Measurements from ENCODE around the gene TEX2.

TEX2 gene

DNA sequence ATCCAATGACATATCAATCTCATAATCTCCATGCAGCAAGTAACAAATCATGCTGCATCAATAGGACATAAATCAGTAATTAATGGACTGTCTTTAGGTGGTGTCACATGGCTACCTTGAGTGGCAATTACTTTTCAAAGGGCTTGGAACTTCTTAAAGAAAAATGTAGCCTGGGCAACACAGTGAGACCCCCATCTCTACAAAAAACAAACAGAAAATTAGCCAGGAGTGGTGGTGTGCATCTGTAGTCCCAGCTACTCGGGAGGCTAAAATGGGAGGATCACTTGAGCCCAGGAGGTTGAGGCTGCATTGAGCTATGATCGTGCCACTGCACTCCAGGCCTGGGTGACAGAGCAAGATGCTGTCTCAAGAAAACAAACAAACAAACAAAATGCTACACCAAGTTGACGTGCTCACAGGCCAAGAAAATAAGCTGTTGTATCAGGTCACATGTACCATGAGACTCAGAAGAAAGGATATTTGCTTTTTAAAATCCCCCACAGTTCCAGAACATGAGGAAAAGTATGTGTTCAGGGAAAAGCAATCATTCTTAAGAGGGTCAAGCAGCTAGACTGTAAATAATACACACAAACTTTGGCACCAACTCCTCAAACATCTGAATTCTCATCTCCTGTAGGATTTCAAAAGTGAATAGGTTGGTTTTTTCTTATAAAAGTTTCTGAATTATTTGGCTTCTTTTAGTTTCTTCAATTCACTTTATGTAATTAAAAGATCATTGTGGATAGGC, 109.3 kb downstream of the TEX2 start:
- in situ Hi-C loops (cut with MboI; ENCODE audit: low pct_unique_long_range_greater_than_20kb, low sequenced_read_pairs): no loop called here
- DNase-seq: no peak

DNA sequence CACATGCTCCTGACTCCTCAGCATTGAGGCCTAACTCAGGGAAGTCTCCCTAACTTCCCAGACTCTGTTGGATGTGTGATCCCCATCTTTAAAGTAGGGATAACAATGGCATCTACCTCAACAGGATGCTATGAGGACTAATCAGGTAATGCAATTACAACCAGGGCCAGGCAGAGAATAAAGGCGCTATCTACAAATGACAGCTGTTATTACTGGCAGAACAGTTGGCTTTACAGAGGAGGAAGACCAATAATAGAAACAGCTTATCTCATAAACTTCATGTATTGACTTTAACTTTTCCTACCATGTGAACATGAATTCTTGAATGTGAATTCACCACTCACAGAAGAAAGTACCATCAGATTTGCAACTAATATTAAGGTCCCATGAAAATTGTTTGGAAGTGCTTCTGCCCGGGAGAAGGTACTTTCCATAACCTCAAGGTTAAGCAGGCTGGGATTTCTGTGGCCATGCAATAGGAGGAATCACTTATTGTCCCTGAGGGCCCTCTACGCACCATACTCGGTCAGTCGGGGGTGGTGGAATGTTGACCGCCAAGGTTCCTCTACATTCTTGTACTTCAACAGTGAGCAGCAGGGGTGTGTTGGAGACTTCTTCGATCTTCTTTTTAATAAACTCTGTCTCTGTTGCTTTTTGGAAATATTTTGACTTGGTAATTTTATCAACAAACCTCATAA, 110.5 kb downstream of the TEX2 start:
- in situ Hi-C loops (cut with MboI; ENCODE audit: low pct_unique_long_range_greater_than_20kb, low sequenced_read_pairs): no loop called here
- no peak for DNase-seq

DNA sequence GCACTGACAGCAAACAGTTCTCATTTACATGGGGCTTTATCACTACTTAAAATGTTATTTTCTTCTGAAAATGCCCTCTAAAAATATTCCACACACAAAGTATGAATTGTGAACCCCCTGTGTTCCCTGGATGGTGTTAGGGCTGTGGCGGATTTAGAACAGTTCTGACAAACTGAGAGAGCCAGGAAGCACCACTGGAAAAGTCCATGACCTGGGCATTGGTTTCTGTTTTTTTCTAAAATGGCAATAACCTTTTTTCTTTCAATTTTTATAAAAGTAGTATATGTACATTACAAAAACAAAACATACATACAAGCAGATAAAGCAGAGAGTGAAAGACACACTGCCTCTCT, 112.1 kb downstream of the TEX2 start:
- no peak for DNase-seq
- in situ Hi-C loops (cut with MboI; ENCODE audit: low pct_unique_long_range_greater_than_20kb, low sequenced_read_pairs): no loop called here

DNA sequence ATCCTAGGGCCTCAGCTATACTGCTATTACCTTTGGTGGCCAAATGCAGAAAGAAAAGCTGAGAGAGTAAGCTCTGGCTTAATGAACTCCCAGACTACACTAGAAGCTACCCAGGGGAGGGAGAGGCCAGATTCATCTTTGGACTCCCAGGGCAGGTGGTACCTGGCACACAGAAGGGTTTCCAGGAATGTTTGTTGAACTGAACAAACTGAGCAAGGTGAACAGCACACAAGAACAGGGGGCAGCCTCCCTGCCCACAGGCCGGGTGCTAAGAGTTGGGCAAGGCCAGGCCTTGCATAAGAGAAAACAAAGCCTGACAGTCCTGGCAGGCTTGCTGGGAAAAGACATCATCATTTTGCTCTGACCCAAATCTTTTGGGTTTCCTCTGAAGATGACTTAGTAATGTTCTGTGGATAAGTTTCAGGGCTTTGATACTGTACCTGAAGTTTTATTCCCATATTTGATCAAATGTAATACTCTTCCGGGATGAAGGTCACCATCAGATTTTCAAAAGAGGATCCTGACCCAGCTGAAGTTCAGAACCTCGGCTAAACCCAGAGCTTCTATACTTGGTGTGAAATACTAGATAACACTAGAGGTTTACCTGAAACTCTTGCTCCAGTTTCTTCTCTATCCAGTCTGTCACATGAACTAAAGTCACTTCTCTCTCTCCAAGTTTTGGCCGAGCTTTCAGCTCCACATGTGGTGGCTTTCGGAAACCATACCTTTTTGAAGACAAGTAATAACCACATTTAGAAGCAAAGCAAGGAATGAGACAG, 112.6 kb downstream of the TEX2 start:
- in situ Hi-C loops (cut with MboI; ENCODE audit: low pct_unique_long_range_greater_than_20kb, low sequenced_read_pairs): no loop called here
- DNase-seq: no peak

DNA sequence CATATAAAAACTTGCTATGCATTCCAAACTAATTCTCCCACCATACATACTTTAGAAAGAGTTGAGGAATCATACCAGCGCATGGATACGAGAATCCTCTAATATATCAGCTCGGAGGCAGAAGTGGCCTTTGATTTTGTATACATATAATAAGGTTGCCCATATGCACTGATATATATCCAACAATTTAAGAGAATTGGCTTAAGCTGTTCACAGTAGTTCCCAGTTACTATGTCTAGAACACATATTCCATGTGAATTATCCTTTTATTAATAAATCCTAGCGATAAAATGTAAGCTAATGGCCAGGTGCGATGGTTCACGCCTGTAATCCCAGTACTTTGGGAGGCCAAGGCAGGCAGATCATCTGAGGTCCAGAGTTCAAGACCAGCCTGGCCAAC, 113.9 kb downstream of the TEX2 start:
- DNase-seq: no peak
- in situ Hi-C loops (cut with MboI; ENCODE audit: low pct_unique_long_range_greater_than_20kb, low sequenced_read_pairs): loop anchor here (25.0 kb wide), 1 partner anchor 112 kb away; no protein-coding TSS in a partner anchor

DNA sequence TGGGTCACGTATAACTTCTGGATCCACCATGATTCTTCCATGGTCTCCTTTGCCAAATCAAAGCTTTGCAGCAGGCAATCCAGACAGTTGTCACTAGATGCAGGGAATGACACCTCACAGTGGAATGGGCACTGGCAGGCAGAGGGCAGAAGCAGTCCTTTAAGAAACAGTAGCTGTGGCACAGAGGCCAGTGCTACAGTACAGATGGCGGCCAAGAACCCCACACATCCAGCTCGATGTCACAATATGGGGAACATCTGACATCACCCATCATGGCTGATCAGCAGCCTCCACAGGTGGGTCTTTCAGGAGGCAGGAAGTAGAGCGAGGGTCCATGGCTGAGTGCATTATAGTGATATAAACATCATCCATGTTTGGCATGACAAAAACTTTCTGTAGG, 114.4 kb downstream of the TEX2 start:
- DNase-seq: peak; percentile 35
- in situ Hi-C loops (cut with MboI; ENCODE audit: low pct_unique_long_range_greater_than_20kb, low sequenced_read_pairs): loop anchor here (25.0 kb wide), 1 partner anchor 111 kb away; no protein-coding TSS in a partner anchor

DNA sequence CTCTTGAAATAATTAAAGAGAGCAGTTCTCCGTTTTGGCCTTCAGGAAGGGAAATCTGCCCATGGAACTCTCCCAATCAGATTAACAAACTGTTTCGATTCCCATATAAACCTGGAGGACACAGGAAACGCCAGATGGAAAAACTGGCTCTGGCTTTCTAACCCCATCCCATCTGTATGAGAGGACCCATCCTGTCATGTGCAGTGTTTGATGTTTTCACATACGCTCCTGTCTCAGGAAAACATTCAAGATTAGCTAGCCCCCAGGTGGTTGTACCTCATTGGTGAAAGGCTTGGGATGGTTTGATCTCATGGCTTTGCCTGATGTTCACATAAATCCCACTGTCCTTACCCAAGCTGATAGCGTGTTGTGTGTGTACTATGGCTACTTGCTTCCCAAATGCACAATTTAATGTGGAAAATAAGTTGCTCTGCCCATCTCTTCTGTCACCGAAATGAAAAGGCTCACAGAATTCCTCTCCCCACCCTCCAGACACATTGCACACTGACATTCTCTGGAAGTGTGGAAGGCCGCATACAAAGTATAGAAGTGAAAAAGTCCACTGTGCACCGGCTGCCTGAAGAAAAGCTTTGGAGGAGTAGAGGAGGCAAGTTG, 114.9 kb downstream of the TEX2 start:
- in situ Hi-C loops (cut with MboI; ENCODE audit: low pct_unique_long_range_greater_than_20kb, low sequenced_read_pairs): loop anchor here (25.0 kb wide), 1 partner anchor 111 kb away; no protein-coding TSS in a partner anchor
- DNase-seq: peak; percentile 41

DNA sequence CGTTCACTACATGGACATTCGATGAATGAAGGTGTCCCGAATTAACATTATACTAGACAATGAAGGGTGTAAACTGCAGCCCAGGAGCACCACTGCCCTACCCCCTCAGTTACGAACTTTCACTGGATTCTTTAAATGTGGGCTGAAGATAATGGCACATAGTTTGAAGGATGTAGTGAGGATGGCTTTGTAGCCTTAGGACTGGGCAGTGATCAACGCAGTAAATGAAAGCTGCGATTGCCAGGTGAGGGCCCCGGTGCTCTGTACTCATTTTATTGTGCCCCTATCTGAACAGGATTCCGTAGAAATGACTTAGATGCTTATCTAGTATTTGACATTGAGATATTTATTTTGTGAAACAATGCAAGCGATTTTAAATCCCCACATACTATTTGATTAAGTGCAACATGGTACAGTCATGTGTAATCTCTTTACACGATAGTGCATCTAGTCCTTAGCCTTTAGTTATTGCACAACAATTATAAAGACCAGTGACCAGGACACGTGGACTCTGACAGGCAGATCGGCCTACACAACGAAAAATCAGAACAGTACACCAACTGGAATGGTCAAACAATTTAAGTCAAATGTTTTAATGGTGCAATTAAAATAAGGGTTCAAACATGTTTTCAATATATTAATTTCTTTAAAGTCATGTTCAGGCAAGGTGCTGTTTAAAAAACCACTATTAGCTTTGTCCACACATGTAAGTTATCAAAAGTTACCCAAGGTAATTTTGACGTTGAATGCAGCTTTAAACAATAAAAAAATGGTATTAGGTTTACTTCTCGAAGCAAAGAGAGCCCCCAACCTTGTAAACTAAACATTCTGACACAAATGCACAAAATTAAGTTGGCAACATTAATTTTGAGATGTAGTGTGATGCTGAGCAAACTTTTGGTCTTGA, 115.7 kb downstream of the TEX2 start:
- in situ Hi-C loops (cut with MboI; ENCODE audit: low pct_unique_long_range_greater_than_20kb, low sequenced_read_pairs): loop anchor here (25.0 kb wide), 1 partner anchor 110 kb away; no protein-coding TSS in a partner anchor
- peak; percentile 58 for DNase-seq

DNA sequence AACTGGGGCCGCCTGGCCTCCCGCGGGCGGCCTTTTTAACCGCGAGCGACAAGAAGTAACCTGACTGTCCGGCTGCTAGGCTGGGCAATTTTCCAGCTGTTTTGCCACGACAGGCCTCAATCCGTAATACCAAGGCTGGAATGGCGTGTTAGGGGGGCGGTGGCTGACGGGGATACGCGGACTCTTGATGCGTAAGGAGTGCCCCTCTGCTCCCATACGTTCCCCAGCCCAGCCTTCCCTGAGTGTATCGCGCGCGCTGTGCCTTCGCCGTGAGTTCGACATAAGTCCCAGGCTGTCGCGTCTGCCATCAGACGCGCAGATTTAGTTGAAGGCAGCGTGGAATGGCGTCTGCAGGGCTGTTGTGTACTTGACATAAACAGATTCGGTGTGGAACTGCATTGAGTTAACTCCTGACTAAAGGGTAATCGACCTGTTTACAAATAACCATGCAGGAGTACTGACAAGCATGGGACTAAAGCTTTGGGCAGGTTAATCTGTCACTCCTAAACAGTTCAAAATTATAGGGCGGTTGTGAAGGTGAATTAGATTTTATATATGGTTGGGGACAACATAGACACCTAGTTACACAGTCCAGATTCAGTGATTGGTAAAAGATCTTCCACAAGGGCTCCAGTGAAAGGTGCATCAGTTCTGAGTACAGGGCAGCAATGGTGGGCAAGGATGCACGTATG, 116.5 kb downstream of the TEX2 start:
- DNase-seq: peak; percentile 58
- in situ Hi-C loops (cut with MboI; ENCODE audit: low pct_unique_long_range_greater_than_20kb, low sequenced_read_pairs): loop anchor here (25.0 kb wide), 1 partner anchor 109 kb away; no protein-coding TSS in a partner anchor

DNA sequence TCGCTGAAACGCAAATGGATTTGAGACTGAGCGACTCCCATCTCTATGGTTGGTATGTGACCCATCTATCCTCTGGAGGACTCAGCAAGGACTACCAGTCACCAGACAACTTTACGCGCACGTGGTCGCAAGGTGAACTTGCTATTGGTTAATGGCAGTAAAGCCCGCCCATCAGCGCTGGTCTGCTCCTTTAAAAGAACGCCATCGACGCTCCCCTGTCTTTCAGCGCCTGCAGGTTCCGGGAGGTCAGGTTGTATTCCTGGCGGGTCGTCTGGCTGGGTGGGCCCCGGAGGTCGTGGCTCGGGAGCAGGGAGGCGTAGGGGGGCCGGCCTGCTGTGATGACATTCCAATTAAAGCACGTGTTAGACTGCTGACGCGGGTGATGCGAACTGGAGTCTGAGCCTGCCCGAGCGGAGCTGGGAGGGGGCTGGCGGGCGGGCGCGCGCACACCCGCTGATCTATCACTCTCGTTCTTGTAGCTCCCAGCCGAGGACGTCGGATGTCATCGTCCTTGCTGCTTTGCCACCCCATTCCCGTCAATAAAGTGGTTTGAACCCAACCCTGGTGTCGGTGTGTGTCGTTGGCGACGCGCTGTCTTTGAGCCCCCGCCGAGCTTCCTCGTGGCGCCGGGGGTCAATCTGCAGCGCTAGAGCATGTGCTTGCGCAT, 117.2 kb downstream of the TEX2 start:
- DNase-seq: peak; percentile 98
- in situ Hi-C loops (cut with MboI; ENCODE audit: low pct_unique_long_range_greater_than_20kb, low sequenced_read_pairs): loop anchor here (25.0 kb wide), 1 partner anchor 109 kb away; no protein-coding TSS in a partner anchor

DNA sequence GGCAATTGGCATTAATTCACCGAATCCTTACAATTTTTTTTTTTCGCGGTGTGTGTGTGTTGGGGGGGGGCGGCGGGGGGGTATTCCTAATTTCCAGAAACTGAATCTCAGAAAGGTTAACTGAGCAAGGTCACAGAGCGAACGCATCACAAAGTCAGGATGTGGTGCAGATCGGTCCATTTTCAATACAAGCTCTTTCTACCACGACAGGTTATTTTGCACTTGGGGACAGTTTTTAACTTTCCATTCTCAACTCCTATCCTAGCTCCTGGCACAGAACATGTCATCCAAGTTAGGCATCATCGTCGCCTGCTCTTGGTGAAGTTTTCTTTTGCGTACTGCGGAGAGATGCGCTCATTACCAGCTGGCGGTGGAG, 117.7 kb downstream of the TEX2 start:
- in situ Hi-C loops (cut with MboI; ENCODE audit: low pct_unique_long_range_greater_than_20kb, low sequenced_read_pairs): loop anchor here (25.0 kb wide), 1 partner anchor 108 kb away; no protein-coding TSS in a partner anchor
- DNase-seq: no peak

DNA sequence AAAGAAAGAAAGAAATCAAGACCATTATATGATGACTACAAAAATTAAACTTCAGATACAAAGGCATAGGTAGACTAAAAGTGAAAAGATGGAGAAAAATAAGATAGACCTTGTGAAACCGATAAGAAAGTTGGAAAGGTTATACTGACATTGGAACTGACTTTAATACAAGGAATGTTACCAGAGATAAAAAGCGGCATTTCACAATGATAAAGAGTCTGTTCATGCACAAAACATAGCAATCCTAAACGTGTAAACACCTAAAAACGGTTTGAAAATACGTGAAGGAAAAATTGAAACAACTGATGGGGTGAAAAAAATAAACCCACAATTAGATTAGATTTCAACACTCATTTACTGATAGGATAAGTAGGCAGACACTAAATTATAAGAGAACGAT, 123.5 kb downstream of the TEX2 start:
- in situ Hi-C loops (cut with MboI; ENCODE audit: low pct_unique_long_range_greater_than_20kb, low sequenced_read_pairs): loop anchor here (25.0 kb wide), 1 partner anchor 102 kb away; no protein-coding TSS in a partner anchor
- DNase-seq: no peak

DNA sequence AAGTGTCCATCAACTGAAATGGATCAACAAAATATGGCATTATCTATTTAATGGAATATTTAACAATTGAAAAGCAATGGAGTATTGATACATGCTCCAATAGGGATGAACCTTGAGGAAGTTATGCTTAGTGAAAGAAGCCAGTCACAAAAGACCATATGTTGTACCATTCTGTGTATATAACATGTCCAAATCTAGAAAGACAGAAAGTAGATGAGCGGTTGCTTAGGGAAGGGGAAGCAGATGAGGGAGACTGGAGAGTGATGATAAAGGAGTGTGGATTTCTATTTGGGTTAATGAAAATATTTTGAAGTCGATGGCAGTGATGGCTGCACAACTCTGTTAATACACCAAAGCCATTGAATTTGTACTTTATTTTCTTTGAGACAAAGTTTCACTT, 124.6 kb downstream of the TEX2 start:
- in situ Hi-C loops (cut with MboI; ENCODE audit: low pct_unique_long_range_greater_than_20kb, low sequenced_read_pairs): loop anchor here (25.0 kb wide), 1 partner anchor 101 kb away; no protein-coding TSS in a partner anchor

DNA sequence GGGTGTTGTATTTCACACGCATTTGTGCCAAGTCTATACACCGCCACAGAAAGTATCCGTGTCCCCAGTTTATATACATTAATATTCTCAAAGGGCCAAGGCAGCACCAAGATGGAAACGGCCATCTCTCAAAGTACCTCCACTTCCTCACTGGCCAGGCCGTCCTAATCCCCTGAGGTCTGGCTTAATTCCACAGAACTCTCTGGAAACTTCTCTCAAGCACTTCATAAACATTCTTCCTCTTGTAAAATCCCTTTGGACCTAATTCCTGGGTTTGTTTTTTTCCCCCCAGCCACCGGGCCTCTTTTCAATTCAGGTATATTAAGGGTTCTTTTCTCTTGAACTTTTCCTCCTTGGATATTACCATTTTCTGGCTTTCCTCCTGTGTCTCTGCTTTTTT, 128.1 kb downstream of the TEX2 start:
- DNase-seq: no peak
- in situ Hi-C loops (cut with MboI; ENCODE audit: low pct_unique_long_range_greater_than_20kb, low sequenced_read_pairs): loop anchor here (25.0 kb wide), 1 partner anchor 98 kb away; no protein-coding TSS in a partner anchor

More for the DNA sequence above, 124.6 kb downstream of the TEX2 start:
- DNase-seq: no peak

DNA sequence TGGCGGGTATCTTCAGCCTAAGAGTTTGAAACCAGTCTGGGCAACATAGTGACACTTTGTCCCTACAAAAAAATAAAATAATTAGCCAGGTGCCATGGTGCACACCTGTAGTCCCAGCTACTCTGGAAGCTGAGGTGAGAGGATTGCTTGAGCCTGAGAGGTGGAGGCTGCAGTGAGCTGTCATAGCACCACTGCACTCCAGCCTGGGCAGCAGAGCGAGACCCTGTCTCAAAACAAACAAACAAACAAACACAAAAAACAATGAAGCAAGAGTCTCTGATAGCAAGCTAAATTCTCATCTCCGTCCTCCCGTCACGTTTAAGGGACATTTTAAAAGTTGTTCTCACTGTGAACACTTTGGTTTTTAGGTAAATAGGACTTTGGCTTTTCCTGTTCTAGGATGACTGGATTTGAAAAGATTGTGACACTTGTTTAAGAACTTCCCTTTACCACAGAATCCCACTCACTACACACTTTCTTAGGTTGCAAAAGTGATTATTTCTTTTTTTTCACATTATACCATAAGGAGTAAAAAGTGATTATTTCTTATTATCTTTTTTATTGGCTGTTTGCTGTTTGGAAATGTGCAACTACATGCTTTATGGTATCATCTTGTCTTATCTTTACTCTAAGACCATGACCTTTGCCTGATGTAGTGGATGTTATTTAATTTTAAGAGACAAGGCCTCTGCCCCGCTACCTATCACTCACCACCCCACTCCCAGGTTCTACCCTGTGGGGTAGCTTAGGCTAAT, 128.7 kb downstream of the TEX2 start:
- in situ Hi-C loops (cut with MboI; ENCODE audit: low pct_unique_long_range_greater_than_20kb, low sequenced_read_pairs): loop anchor here (25.0 kb wide), 1 partner anchor 97 kb away; no protein-coding TSS in a partner anchor
- DNase-seq: no peak

DNA sequence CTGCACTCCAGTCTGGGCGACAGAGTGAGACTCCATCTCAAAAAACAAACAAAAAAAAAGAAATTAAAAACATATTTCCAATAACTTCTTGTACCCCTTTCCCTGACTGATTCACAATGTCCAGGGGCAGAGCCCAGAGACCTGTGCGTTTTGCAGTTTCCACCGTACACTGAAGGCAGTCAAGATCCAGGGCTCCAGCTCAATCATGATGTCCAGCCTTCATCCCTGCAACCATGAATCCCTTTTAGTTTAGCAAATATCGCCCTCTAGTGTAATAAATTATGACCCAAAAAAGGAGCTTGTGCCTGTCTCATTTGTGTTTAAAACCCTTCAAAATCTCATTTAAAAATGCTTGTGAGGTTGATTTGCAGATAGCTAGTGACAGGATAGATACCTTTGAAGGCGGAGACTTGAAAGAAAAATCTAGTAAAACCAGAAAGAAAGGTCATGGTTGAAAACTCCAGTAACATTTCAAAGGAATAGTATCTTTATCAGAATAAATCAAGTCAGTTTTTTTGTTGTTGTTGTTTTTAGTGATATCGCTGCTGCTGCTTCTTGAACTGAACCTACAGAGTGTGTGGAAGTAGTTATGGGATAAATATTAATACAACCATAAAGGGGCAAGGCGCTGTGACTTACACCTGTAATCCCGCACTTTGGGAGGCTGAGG, 129.4 kb downstream of the TEX2 start:
- DNase-seq: peak; percentile 88
- in situ Hi-C loops (cut with MboI; ENCODE audit: low pct_unique_long_range_greater_than_20kb, low sequenced_read_pairs): loop anchor here (25.0 kb wide), 1 partner anchor 96 kb away; no protein-coding TSS in a partner anchor
